Thyroid gland (tissue), 4 donors: ENCODE measurements around the gene CSTF2T. TPM values are rescaled to one million over a fixed set of nuclear protein-coding genes. Genes with fewer than 3 reads are reported as not detected.

ENCODE experiments used
- DNase-seq, 2 donors: peaks; one replicate each; pipeline ENCODE4 v3.0.0-alpha.2; 2019
- H3K27ac ChIP-seq, 3 donors: fragments of 200-600 bp; sonication (generic); 1 replicate in 2 of 3; 2 replicates in 1 of 3; pipeline ENCODE4 v1.5.1; 2016 to 2019; ENCODE audit warnings: mild to moderate bottlenecking in 1 of 3, moderate library complexity in 1 of 3
- H3K27me3 ChIP-seq: fragments of 200-600 bp; sonication (generic); one replicate; pipeline ENCODE4 v1.5.1; 2019
- H3K36me3 ChIP-seq, 2 donors: fragments of 200-600 bp; sonication (generic); one replicate each; pipeline ENCODE4 v1.5.1; 2016 to 2019
- H3K4me1 ChIP-seq, 2 donors: fragments of 200-600 bp; sonication (generic); one replicate each; pipeline ENCODE4 v1.5.1; 2017 to 2019
- H3K4me3 ChIP-seq, 3 donors: fragments of 200-600 bp; sonication (generic); replicated peaks in 1 of 3; 1 replicate in 2 of 3; 2 replicates in 1 of 3; pipeline ENCODE4 v1.5.1; 2016; ENCODE audit warnings: mild to moderate bottlenecking in 1 of 3
- H3K9me3 ChIP-seq: fragments of 200-600 bp; sonication (generic); one replicate; pipeline ENCODE4 v1.5.1; 2017
- CTCF ChIP-seq, 6 experiments: fragments of 200-600 bp in 3 of 6; fragments of 450-650 bp in 3 of 6; sonication (generic) in 3 of 6; IDR thresholded peaks; one replicate each; pipeline ENCODE4 v1.5.1; 2016 to 2019; ENCODE audit warnings: antibody characterized with exemption in 6 of 6, mild to moderate bottlenecking in 2 of 6, inconsistent platforms in 1 of 6, moderate library complexity in 1 of 6
- POLR2A ChIP-seq, 2 donors: fragments of 450-650 bp; IDR thresholded peaks; one replicate each; pipeline ENCODE4 v1.6.1; 2017; ENCODE audit warnings: antibody characterized with exemption in 2 of 2, mild to moderate bottlenecking in 2 of 2, moderate library complexity in 1 of 2
- WGBS, 2 donors: methylation state at CpG; one replicate each; pipeline ENCODE4 v1.1.5; 2017; 5-methylcytosine and 5-hydroxymethylcytosine counted together
- intact Hi-C: fragments of 100-400 bp; cut with DNase I; formaldehyde crosslinking; loops from one replicate; pipeline ENCODE4 v1.15.1; 2023
- total RNA-seq, 4 donors: library from RNA; depleted of rRNA; stranded (reverse); fragments of >200 nt; gene quantifications; one replicate each; pipeline ENCODE4 v1.2.3, GENCODE V29; 2016

Gene CSTF2T
- total RNA-seq, 4 donors from 2014 or later: 20.7 to 26.4 (median 21.7) TPM

GRCh38 chr10:51653025-51653424 lies 46.4 kb downstream of the CSTF2T start:
- Histone ChIP-seq H3K27ac (no peak overlapping the region), H3K27me3 (no peaks in the 10 kb centered on the region), H3K4me1 (no peaks in the 10 kb centered on the region), H3K4me3 (no peak overlapping the region), H3K9me3 (no peaks in the 10 kb centered on the region), H3K36me3 (no peaks in the 10 kb centered on the region)
- intact Hi-C loops: no loop called here
- TF ChIP-seq CTCF (IDR thresholded peaks at IDR 0.05) (no peak), POLR2A (IDR thresholded peaks at IDR 0.05) (no peak)
- no peak for DNase-seq

GRCh38 chr10:51651063-51651462 lies 48.3 kb downstream of the CSTF2T start:
- TF ChIP-seq POLR2A (IDR thresholded peaks at IDR 0.05) (no peak), CTCF (IDR thresholded peaks at IDR 0.05) (no peak)
- whole genome bisulfite sequencing, 2 donors: 92 to 96% methylated on average over 1 of the region's 1 CpG
- Histone ChIP-seq H3K4me3 (no peak overlapping the region), H3K4me1 (no peaks in the 10 kb centered on the region), H3K27ac (no peak overlapping the region), H3K27me3 (no peaks in the 10 kb centered on the region), H3K9me3 (no peaks in the 10 kb centered on the region), H3K36me3 (no peaks in the 10 kb centered on the region)
- DNase-seq: no peak
- intact Hi-C loops: no loop called here

- intact Hi-C loops: no loop called here
- Histone ChIP-seq H3K9me3 (no peaks in the 10 kb centered on the region), H3K36me3 (no peaks in the 10 kb centered on the region), H3K4me1 (no peaks in the 10 kb centered on the region), H3K27me3 (no peaks in the 10 kb centered on the region), H3K4me3 (no peak overlapping the region), H3K27ac (no peak overlapping the region)
- WGBS, 2 donors: 93 to 95% methylated on average over 3 of the region's 3 CpGs
- TF ChIP-seq CTCF (IDR thresholded peaks at IDR 0.05) (no peak), POLR2A (IDR thresholded peaks at IDR 0.05) (no peak)
- DNase-seq: no peak
Observed at GRCh38 chr10:51649064-51649463, 50.3 kb downstream of the CSTF2T start.
